GM12873 (cell line): ENCODE data around the gene CLDN1.

Experiments
- TF ChIP-seq, protein P1 (sequence below): IDR thresholded peaks from 2 replicates; pipeline ENCODE4 v1.5.1; 2012; ENCODE audit warnings: low read depth, mild to moderate bottlenecking, moderate library complexity, low read length, control low read depth; ENCODE audit not compliant: insufficient read depth; ENCODE audit errors: missing control alignments

Gene CLDN1, protein sequence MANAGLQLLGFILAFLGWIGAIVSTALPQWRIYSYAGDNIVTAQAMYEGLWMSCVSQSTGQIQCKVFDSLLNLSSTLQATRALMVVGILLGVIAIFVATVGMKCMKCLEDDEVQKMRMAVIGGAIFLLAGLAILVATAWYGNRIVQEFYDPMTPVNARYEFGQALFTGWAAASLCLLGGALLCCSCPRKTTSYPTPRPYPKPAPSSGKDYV

DNA sequence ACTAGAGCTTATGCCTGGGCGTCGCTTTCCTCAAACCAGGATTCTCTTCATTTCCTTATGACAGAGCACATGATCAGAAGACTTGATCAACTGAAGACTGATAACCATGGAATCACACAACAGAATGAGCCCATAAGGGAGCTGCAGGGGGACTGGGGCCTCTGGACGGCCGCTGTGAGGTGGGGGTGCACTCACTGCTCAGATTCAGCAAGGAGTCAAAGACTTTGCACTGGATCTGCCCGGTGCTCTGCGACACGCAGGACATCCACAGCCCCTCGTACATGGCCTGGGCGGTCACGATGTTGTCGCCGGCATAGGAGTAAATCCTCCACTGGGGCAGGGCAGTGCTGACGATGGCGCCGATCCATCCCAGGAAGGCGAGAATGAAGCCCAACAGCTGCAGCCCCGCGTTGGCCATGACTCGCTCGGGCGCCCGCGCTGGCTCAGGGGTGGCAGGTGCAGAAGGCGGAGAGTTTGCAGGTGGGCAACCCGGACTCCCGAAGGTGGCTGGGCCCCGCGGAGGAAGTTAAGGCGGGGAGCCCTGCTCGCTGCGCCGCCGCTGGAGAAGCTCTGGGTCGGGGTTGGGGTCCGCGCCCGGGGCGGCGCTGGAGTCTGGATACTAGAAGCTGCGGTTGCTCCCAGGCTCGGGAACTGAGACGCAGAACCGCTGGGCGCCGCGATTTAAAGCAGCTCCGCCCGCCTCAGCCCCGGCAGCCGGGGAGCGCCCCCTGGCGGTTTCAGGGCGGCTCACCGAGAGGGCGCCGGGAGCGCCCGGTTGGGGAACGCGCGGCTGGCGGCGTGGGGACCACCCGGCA, at the start of gene CLDN1:
Gene CLDN1, minus strand, starts transcription at position 658 of the 815 bp plus-strand sequence. Its CDS starts 240 bp downstream, at position 418.
- TF ChIP-seq, protein P1, sequence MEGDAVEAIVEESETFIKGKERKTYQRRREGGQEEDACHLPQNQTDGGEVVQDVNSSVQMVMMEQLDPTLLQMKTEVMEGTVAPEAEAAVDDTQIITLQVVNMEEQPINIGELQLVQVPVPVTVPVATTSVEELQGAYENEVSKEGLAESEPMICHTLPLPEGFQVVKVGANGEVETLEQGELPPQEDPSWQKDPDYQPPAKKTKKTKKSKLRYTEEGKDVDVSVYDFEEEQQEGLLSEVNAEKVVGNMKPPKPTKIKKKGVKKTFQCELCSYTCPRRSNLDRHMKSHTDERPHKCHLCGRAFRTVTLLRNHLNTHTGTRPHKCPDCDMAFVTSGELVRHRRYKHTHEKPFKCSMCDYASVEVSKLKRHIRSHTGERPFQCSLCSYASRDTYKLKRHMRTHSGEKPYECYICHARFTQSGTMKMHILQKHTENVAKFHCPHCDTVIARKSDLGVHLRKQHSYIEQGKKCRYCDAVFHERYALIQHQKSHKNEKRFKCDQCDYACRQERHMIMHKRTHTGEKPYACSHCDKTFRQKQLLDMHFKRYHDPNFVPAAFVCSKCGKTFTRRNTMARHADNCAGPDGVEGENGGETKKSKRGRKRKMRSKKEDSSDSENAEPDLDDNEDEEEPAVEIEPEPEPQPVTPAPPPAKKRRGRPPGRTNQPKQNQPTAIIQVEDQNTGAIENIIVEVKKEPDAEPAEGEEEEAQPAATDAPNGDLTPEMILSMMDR, result peak; percentile 85

DNA sequence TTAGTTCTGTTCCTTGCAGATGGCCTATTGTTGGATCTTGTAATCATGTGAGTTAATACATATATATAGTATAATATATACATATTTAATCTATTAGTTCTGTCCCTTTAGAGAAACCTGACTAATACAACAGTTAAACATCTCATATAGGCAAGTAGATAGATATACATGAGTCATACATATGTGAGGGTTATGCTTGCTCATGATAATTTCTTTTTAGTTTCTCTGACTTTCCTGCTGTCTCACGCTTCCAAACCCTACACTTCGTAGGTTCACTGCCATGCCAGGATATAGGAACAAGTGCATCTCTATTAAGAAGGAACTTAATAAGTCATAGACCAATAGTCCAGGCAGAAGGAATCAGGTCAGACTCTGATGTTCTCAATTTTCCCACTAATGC, 48.9 kb upstream of the CLDN1 start:
- TF ChIP-seq, protein P1, result no peak

DNA sequence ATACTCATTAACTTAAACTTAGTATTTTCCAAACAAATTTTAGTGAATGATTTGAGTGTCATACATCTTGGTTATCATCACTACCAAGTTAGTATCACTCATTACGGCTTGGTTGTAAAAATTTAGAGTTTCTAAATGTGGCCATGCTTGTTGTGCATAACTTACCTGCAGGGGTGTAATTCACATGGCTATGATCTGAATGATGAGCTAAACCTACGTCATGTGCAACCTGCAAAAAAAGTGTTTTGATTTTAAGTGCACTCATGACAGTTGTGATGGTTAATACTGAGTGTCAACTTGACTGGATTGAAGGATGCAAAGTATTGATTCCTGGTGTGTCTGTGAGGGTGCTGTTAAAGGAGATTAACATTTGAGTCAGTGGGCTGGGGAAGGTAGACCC, 48.1 kb upstream of the CLDN1 start:
- TF ChIP-seq, protein P1, result no peak

DNA sequence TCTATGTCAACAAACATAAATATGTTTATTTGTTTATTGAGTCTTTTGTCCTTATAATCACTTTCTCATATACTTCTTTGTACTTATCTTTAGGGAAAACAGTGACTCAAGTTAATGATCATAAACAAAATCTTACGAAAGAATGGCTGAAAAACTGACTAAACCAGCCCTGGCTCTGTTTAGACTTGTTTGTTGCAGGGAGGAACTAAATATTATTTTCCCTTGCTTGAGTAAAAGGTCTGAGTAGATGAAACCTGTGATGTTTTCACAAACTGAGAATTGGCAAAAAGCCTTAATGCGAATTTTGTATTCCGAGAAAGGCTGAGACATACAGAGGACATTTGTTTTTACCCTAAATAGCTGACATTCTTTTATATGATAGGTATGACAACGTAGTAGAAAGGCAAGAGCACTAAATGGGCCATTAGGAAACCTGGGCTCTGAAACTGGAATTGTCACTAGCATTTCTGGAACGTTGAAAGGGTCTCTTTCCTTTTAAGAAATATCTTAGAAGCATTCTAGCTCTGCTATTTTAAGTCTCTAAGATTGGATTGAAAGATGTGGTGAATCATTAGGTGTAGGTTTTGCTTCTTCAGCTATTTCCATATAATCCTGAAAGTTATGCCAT, 47.5 kb upstream of the CLDN1 start:
- TF ChIP-seq, protein P1, result no peak

DNA sequence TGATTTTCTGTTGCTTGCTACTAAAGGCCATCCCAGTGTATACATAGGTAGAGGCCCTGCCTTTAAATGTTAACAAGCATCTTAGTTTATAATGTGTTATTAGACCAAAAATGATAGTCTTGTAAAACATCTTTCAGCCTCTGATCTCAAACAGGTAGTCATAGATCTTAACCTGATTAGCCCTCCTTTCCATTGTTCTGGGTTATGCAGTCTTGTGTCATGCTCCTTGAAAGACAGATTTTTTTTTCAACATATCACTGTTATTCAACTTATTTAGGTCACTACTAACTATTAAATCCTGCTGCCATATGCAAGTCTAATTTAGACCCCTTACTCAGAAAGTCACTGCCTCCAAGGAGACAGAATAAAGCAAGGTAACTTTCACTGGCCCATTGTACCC, 46.6 kb upstream of the CLDN1 start:
- TF ChIP-seq, protein P1, result no peak

DNA sequence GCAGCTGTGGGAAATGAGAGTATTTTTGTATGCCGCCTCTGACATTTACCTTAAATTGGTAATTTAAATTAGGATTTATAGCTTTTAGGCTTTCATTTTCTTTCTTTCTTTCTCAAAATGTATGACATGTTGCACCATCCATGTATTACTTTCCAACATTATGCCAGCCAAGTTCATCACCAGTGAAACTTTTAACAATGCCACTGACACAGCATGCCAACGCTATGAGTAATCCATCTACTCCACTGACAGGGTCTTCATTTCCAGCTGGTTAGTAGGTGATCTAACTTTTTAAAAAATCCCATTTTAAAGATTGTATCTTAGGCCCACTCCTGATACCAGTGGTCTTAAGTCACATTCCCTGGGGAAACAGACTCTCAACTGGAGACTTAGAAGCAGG, 43.9 kb upstream of the CLDN1 start:
- TF ChIP-seq, protein P1, result no peak

DNA sequence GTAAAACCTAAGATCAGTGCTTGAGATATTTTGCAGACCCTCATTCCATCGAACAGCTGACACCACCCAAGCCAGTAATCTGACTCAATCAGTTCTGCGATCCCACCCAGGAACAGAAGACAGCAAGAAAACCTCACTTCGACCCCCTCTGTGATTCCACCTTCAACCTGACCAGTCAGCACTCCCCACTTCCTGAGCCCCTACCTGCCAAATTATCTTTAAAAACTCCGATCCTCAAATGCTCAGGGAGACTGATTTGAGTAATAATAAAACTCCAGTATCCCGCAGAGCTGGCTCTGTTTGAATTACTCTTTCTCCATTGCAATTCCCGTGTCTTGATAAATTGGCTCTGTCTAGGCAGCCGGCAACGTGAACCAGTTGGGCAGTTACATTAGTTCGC, 40.0 kb upstream of the CLDN1 start:
- TF ChIP-seq, protein P1, result no peak
